ENCODE data around the gene NGEF.

DNA sequence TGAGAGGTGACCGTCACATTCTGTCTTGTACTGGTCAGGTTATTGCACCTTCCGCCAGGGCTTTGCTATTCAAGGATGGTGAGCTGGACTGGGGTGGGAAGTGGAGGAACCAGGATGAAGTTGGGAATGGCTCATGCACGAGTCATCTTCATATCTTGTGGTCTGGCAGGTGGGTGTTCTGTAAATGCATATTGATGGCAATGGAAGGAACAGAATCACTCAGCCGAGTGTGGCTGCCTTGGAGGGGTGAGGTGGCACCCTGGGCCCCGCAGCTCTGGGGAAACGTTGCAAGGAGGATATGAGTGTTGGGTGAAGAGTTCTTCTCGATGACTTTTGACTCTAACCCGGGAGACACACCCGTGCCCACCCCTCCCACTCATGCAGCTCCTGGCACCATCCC, 20.6 kb upstream of the NGEF start:
- TF ChIP-seq, protein P1, sequence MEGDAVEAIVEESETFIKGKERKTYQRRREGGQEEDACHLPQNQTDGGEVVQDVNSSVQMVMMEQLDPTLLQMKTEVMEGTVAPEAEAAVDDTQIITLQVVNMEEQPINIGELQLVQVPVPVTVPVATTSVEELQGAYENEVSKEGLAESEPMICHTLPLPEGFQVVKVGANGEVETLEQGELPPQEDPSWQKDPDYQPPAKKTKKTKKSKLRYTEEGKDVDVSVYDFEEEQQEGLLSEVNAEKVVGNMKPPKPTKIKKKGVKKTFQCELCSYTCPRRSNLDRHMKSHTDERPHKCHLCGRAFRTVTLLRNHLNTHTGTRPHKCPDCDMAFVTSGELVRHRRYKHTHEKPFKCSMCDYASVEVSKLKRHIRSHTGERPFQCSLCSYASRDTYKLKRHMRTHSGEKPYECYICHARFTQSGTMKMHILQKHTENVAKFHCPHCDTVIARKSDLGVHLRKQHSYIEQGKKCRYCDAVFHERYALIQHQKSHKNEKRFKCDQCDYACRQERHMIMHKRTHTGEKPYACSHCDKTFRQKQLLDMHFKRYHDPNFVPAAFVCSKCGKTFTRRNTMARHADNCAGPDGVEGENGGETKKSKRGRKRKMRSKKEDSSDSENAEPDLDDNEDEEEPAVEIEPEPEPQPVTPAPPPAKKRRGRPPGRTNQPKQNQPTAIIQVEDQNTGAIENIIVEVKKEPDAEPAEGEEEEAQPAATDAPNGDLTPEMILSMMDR (IDR thresholded peaks at IDR 0.05; ENCODE audit: insufficient read depth, low read length), result no peak
- no peak for TF ChIP-seq POLR2AphosphoS5 (IDR thresholded peaks at IDR 0.05; ENCODE audit: low read depth)
- TF ChIP-seq, protein P2, sequence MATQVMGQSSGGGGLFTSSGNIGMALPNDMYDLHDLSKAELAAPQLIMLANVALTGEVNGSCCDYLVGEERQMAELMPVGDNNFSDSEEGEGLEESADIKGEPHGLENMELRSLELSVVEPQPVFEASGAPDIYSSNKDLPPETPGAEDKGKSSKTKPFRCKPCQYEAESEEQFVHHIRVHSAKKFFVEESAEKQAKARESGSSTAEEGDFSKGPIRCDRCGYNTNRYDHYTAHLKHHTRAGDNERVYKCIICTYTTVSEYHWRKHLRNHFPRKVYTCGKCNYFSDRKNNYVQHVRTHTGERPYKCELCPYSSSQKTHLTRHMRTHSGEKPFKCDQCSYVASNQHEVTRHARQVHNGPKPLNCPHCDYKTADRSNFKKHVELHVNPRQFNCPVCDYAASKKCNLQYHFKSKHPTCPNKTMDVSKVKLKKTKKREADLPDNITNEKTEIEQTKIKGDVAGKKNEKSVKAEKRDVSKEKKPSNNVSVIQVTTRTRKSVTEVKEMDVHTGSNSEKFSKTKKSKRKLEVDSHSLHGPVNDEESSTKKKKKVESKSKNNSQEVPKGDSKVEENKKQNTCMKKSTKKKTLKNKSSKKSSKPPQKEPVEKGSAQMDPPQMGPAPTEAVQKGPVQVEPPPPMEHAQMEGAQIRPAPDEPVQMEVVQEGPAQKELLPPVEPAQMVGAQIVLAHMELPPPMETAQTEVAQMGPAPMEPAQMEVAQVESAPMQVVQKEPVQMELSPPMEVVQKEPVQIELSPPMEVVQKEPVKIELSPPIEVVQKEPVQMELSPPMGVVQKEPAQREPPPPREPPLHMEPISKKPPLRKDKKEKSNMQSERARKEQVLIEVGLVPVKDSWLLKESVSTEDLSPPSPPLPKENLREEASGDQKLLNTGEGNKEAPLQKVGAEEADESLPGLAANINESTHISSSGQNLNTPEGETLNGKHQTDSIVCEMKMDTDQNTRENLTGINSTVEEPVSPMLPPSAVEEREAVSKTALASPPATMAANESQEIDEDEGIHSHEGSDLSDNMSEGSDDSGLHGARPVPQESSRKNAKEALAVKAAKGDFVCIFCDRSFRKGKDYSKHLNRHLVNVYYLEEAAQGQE (IDR thresholded peaks at IDR 0.05; ENCODE audit: insufficient replicate concordance, low read depth), result no peak
